ENCODE results near the gene ERBB4.

- TF ChIP-seq CTCF (IDR thresholded peaks at IDR 0.05) = no peak
- no peak for TF ChIP-seq POLR2A (IDR thresholded peaks at IDR 0.05)
These were observed 1035.4 kb downstream of the ERBB4 start for GRCh38 chr2:211503198-211503597.

Measured in esophagus squamous epithelium (tissue), 4 donors.